Testis (tissue), 3 donors: ENCODE data around the gene RAPGEF5. TPM values are rescaled to one million over a fixed set of nuclear protein-coding genes. Genes with fewer than 3 reads are reported as not detected.

Experiments
- DNase-seq: peaks from one replicate; pipeline ENCODE4 v3.0.0-alpha.2; 2019
- H3K27ac ChIP-seq, 2 donors: fragments of 200-600 bp; sonication (generic); one replicate each; pipeline ENCODE4 v1.5.1; 2019
- H3K27me3 ChIP-seq: fragments of 200-600 bp; sonication (generic); one replicate; pipeline ENCODE4 v1.5.1; 2019
- H3K36me3 ChIP-seq: fragments of 200-600 bp; sonication (generic); one replicate; pipeline ENCODE4 v1.5.1; 2017; ENCODE audit warnings: low read depth; ENCODE audit errors: missing control alignments
- H3K4me1 ChIP-seq: fragments of 200-600 bp; sonication (generic); one replicate; pipeline ENCODE4 v1.5.1; 2019
- H3K4me3 ChIP-seq, 2 donors: fragments of 200-600 bp; sonication (generic); one replicate each; pipeline ENCODE4 v1.5.1; 2017 to 2019
- H3K9me3 ChIP-seq: fragments of 200-600 bp; sonication (generic); one replicate; pipeline ENCODE4 v1.5.1; 2017
- CTCF ChIP-seq, 3 experiments: fragments of 450-650 bp in 2 of 3; fragments of 200-600 bp in 1 of 3; sonication (generic) in 1 of 3; IDR thresholded peaks; one replicate each; pipeline ENCODE4 v1.5.1; 2016 to 2019; ENCODE audit warnings: antibody characterized with exemption in 3 of 3, mild to moderate bottlenecking in 2 of 3, moderate library complexity in 1 of 3
- POLR2A ChIP-seq: fragments of 450-650 bp; IDR thresholded peaks from one replicate; pipeline ENCODE4 v1.6.1; 2017; ENCODE audit warnings: antibody characterized with exemption, mild to moderate bottlenecking, moderate library complexity
- WGBS, 2 donors: methylation state at CpG; one replicate each; pipeline ENCODE4 v1.1.5; 2018; 5-methylcytosine and 5-hydroxymethylcytosine counted together
- intact Hi-C: fragments of 100-400 bp; cut with DNase I; formaldehyde crosslinking; loops from one replicate; pipeline ENCODE4 v1.15.1; 2023; ENCODE audit warnings: low total_unique reads
- polyA plus RNA-seq: library from polyadenylated mRNA; stranded (reverse); fragments of 350-450 nt; fragmentation: Illumina TruSeq; extraction: RNeasy Lipid Tissue Mini Kit (QIAGEN cat#74804); gene quantifications from one replicate; pipeline ENCODE4 v1.2.3, GENCODE V29; 2014; ENCODE audit warnings: low read depth, low replicate concordance; ENCODE audit not compliant: insufficient read depth
- total RNA-seq, 2 donors: library from RNA; depleted of rRNA; stranded (reverse); fragments of >200 nt; gene quantifications; one replicate each; pipeline ENCODE4 v1.2.3, GENCODE V29; 2016

The RAPGEF5 gene
- total and polyA plus RNA-seq, 3 donors from 2014 or later: 16.8 to 67.5 (median 63.8) TPM

DNA sequence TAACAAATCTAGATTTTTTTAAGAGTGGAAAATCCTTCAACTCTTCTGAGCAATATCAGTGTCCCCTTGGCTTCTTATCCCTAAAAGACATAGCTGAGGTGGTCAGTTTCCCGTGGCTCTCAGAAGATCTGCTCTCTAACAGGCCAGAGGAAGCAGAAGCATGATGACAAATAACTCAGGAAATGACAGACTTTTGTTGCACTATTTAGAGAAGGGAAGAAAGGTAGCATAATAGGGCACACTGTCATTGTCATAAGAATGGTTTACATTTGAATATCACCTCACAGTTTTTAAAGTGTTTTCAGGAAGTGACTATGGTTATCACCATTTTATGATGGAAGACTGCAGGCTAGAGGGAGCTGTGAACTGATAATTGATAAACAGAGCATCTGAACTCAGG lies 33.6 kb upstream of the RAPGEF5 start:
- Histone ChIP-seq H3K27ac (no peak overlapping the region), H3K36me3 (no peaks in the 10 kb centered on the region), H3K9me3 (no peaks in the 10 kb centered on the region), H3K27me3 (no peaks in the 10 kb centered on the region), H3K4me1 (peaks cover 6% of the 10 kb centered on the region), H3K4me3 (no peak overlapping the region)
- no peak for DNase-seq
- 67 to 91% methylated on average over 1 of the region's 1 CpG for WGBS, 2 donors
- intact Hi-C loops: no loop called here
- TF ChIP-seq POLR2A (no peak), CTCF (IDR thresholded peaks at IDR 0.05) (no peak)

DNA sequence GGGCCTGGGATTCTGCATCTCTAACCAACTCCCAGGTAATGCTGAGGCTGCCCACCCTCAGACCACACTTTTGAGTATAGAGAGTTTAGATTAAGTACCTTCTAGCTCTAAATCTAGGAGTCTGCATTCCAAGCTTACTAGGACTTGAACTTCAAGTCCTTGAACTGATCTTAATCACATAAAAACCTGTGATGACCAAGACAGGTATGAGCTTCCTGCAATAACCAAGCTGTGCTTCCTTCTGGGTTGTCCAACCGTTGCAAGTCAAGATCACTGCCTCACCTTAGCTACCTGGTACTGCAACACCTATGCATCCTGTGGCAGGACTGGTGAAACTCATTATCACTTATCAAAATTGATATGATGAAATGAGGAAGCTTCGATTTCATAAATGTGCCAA lies 32.9 kb upstream of the RAPGEF5 start:
- WGBS, 2 donors: 89 to 91% methylated on average over 2 of the region's 2 CpGs
- Histone ChIP-seq H3K4me3 (no peak overlapping the region), H3K4me1 (peaks cover 6% of the 10 kb centered on the region), H3K9me3 (no peaks in the 10 kb centered on the region), H3K27me3 (no peaks in the 10 kb centered on the region), H3K27ac (no peak overlapping the region), H3K36me3 (no peaks in the 10 kb centered on the region)
- intact Hi-C loops: no loop called here
- DNase-seq: no peak
- TF ChIP-seq CTCF (IDR thresholded peaks at IDR 0.05): no peak
- no peak for TF ChIP-seq POLR2A

DNA sequence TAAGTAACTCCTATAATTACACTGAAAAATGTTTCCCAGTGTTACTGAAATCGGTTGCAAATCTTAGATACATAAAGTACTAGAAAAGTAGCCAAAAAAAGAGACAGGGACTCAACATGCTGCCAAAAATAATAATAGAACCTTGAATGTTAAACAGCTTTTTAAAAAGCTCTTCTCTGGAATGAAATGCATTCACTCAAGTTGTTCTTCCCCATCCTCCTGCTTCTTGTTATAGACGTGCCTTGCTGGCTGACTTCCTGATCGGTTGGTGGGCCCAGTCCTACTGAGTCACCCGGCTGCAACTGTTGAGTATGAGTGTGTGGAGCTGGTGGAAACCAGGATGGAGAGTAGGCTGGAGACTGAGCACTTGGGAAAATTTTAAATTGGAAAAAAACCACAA lies 30.6 kb upstream of the RAPGEF5 start:
- Histone ChIP-seq H3K4me3 (no peak overlapping the region), H3K4me1 (peaks cover 6% of the 10 kb centered on the region), H3K27ac (peak overlapping the region in 1 of 2 donors; percentile 62), H3K9me3 (no peaks in the 10 kb centered on the region), H3K27me3 (no peaks in the 10 kb centered on the region), H3K36me3 (no peaks in the 10 kb centered on the region)
- peak; percentile 64 for DNase-seq
- intact Hi-C loops: no loop called here
- 39 to 56% methylated on average over 4 of the region's 4 CpGs for WGBS, 2 donors
- no peak for TF ChIP-seq POLR2A
- TF ChIP-seq CTCF (IDR thresholded peaks at IDR 0.05): no peak

- H3K4me3 ChIP-seq: no peak overlapping the region
- no peak for DNase-seq
These were observed 29.9 kb upstream of the RAPGEF5 start for GRCh38 chr7:22386865-22387264.

More at GRCh38 chr7:22386865-22387264, 29.9 kb upstream of the RAPGEF5 start:
- Histone ChIP-seq H3K4me1 (peaks cover 6% of the 10 kb centered on the region), H3K9me3 (no peaks in the 10 kb centered on the region), H3K36me3 (no peaks in the 10 kb centered on the region), H3K27ac (no peak overlapping the region), H3K27me3 (no peaks in the 10 kb centered on the region)
- TF ChIP-seq CTCF (IDR thresholded peaks at IDR 0.05) (no peak), POLR2A (no peak)
- 77 to 78% methylated on average over 1 of the region's 1 CpG for WGBS, 2 donors
- intact Hi-C loops: no loop called here
